IPS DF 19.7 (cell line): ENCODE measurements around the gene MLLT3.

Experiments used
- DNase-seq: peaks from one replicate; pipeline ENCODE4 v3.0.0-alpha.2; 2013; ENCODE audit warnings: low read depth, low spot score

The MLLT3 gene

DNA sequence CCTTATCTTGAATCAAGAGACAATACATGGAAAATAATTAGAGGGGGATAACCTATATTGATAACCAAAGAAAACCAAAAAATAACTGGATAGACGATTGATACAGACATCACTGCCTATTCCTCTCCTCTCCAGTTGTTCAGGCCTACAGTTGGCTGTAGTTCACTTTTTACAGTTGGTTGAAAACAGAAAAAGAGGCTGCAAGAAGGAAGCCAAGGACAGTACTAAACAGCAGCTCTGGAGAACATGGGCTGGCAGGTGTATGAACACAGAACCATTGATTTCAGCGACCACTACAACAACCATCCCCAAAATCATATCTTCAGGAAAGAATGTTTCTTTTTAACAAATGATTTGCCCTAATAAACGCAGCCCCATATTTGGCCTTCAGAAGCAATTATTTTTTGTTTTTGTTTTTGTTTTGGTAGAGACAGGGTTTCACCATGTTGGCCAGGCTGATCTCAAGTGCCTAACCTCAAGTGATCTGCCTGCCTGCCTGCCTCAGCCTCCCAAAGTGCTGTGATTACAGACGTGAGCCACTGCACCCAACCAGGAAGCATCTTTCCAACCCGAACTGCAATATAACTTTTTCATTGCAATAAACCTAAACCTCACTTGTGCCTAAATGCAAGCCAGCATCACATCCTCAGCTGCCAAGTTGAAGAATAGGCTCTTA, 64.3 kb downstream of the MLLT3 start:
- no peak for DNase-seq

DNA sequence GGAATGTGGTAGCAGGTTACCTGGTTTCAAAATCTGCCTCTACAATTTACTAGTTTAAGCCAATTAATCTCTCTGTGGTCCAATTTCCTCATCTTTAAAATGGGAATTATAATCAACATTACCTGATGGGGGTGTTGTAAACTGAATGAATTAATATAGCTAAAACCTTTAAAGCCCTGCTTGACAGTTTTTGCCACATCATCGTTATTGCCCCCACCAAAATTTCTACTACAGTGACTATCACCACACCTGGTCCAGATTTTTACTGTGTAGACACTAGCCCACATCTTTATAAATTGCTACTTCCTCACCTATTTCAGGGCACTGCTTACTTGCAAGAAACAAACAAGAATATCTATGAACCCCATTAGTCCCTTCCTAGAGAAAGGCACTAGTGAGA, 65.0 kb downstream of the MLLT3 start:
- no peak for DNase-seq

DNA sequence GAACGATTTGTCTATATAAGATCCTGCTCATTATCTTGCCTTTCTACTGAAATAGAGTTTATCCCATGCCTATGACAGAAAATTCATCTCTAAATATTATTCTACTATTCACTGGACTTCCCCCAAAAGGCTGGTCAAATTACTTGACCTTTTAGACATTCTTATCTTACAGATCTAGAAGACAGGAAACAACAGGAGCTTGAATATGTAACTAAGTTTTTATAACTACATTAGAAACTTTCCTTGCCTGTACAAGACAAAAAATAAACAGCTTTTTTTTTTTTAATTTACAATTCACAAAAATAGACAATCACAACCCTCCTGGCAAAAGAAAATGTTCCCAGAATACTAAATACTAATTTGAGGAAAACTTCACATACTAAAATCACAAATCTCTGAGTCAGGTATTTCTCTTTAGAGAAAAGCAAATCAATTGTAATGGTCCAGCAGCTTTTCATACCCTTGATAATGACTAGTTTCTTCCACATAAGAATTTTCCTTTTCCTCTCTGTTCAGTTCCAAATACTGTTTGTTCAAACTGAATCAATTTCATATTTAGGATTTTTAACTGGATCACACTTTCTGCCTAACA, 68.6 kb downstream of the MLLT3 start:
- DNase-seq, result no peak

DNA sequence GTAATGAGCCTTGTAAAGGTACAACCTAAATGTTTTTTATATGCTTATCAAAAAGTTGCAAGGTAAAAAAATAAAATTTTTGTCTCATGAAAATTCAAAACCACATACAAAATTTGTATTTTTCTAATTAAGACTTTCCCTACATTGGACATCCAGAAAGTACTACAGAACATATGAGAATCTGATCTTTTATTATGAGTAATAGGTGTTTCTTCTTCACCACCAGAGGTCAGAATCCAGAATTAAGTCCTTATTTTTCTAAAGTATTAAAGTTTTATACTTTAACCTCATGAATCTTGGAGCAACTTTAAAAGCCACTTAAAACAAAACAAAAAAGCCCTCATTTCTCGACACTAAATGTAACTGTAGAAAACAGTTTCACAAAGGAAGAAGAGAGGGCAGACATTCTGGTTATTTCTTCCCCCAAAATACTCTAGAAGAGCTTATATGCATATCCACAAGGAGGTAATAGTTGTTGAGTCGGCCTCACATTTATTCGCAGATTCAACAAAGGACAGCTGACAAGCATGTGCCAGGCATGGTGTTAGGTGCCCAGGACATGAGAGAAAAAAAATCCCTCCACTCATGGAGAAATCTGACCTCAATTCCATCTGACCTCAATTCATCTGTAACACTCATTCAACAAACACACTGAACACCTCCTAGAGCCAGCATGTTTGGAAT, 69.3 kb downstream of the MLLT3 start:
- DNase-seq, result no peak

DNA sequence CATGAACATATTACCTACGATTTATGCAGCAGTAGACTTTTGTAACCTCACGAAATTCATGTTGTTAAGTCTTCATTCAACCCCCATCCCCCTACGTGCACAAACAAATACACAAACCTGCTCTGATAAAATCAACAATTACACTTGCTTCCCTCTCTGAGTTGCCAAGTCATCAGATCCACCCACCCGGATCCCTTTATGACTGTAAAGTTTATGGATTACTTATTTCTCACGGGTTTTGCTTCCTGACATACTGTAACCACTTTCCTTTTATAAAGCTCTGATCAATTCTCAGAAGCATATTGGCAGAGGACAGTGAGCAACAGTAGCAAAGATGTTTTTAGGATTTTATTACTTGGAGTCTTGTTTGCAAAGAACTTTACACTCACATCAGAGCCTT, 70.5 kb downstream of the MLLT3 start:
- no peak for DNase-seq

DNA sequence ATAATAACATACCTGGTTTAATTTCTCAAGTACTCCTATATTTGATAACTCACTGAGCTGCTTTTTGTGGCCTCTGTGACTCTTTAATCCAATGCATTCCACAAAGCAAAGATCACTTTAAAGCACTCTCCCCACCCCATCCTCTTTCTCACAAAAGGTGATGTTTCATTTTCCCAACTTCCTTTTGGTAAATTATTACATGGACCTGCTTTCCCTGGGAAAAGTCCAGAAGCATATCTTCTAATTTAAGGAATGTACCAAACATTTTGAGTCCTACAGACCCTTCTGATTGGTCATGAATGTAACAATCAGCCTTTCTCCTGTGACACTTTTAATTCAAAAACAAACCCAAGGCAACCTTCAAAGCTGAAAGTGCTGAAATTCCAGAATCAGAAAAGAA, 71.1 kb downstream of the MLLT3 start:
- DNase-seq, result no peak

DNA sequence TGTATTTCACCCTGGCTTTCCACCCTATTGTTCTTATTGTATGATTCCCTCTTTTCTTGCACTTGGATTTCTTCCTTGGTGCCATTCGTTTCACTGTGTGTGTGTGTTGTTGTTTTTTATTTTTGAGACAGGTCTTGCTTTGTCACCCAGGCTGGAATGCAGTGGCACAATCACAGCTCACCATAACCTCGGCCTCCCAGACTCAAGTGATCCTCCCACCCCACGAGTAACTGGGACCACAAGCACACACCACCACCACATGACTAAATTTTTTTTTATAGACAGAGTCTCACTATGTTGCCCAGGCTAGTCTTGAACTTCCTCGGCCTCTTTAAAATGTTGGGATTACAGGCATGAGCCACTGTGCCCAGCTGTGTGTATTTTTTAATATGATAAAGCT, 72.0 kb downstream of the MLLT3 start:
- no peak for DNase-seq

DNA sequence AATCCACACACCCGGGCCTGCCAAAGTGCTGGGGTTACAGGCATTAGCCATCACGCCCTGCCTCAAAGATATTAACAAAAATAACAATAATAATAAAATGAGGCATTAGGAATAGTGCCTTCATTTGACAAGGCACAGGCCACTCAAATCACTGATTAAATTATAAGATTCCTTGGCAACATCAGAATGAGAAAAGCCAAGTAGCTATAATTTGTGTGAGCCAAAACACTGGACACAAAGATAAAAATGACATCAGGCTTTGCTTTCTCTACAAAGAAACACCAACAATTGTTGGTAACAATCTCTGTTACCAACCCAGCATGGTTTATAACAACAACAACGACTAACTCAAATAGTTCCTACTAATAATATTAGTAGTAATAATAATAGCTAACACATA, 73.2 kb downstream of the MLLT3 start:
- DNase-seq, result no peak

DNA sequence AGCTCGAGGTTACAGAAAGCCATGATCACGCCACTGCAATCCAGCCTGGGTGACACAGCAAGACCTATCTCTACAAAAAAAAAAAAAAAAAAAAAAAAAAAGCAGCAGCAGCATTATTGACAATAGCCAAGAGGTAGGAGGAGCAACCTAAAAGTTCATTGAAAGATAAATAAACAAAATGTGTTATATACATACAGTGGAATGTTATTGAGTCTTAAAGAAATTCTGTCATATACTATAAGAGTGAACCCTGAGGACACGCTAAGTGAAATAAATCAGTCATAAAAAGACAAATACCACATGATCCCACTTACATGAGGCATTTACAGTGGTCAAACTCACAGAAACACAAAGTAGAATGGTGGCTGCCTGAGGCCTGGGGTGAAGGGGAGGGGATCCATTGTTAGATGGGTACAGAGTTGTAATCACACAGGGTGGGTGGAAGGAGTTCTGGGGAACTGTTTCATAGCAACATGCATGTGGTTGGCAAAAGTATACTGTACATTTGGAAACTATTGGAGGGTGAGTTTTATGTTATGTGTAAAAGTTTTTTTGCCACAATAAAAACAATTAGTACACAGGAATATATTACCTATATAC, 77.2 kb downstream of the MLLT3 start:
- DNase-seq, result no peak

DNA sequence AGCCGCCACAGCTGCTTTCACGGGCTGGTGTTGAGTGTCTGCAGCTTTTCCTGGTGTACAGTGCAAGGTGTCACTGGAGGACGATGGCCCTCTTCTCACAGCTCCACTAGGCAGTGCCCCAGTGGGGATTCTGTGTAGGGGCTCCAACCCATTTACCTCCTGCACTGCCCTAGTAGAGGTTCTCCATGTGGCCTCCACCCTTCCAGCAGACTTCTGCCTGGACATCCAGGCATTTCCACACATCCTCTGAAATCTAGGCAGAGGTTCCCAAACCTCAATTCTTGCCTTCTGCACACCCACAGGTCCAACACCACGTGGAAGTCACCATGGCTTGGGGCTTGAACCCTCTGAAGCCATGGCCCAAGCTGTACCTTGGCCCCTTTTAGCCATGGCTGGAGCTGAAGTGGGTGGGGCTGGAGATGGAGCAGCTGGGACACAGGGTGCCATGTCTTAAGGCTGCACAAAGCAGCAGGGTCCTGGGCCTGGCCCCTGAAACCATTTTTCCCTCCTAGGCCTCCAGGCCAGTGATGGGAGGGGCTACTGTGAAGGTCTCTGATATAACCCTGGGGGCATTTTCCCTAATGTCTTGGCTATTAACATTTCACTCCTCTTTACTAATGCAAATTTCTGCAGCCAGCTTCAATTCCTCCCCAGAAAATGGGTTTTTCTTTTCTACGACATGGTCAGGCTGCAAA, 82.0 kb downstream of the MLLT3 start:
- no peak for DNase-seq

DNA sequence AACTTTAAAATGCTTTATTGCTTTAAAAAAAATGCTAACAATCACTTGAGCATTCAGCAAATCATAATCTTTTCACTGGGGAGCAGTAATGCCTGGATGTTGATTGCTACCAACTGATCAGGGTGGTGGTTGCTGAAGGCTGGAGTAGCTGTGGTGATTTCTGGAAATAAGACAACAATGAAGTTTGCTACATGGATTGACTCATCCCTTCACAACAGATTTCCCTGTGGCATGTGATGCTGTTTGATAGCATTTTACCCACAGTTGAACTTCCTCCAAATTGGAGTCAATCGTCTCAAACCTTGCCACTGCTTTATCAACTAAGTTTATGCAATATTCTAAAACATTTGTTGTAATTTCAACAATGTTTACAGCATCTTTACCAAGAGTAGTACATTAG, 83.3 kb downstream of the MLLT3 start:
- no peak for DNase-seq

DNA sequence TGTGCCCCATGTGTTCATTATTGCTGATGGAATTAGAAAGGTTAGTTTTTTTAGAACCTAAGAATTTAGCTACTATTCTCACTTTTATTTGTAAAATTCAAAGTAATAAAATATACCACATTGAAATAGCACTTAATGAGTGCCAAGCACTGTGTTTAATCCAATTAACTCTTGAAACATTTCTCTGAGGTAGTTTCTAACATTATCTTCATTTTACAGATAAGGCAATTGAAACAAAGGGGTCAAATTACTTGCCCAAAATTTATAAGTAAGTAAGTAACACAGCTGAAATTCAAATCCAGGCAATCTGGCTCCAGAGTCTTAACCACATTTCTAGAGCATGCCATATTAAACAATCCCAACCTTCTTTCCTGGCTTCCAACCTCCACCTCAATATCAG, 84.2 kb downstream of the MLLT3 start:
- no peak for DNase-seq

DNA sequence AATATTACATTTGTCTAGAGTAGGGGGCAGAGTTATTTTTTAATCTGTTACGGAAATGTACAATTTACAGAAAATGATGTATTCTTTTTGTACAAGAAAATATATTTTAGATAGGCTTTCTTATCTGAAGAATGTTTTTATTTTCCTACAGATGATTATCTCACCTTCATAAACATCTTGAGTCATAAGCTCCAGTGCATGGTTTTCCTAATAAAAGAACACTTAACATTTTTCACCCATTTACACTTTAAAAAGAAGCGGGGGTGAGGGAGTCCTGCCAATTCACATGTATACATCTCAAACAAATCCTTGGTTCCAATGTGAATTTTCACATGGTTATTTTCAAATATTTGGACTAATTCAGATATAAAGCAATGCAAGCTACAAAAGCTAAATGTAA, 85.0 kb downstream of the MLLT3 start:
- no peak for DNase-seq

DNA sequence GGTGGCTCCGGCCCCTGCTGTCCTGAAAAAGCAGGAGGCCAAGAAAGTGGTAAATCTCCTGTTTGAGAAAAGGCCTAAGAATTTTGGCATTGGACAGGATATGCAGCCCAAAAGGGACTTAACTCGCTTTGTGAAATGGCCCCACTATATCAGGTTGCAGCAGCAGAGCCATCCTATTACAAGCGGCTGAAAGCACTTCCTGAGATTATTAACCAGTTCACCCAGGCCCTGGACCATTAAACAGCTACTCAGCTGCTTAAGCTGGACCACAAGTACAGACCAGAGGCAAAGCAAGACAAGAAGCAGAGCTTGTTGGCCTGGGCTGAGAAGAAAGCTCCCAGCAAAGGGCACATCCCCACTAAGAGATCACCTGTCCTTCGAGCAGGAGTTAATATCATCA, 89.7 kb downstream of the MLLT3 start:
- DNase-seq, result no peak

DNA sequence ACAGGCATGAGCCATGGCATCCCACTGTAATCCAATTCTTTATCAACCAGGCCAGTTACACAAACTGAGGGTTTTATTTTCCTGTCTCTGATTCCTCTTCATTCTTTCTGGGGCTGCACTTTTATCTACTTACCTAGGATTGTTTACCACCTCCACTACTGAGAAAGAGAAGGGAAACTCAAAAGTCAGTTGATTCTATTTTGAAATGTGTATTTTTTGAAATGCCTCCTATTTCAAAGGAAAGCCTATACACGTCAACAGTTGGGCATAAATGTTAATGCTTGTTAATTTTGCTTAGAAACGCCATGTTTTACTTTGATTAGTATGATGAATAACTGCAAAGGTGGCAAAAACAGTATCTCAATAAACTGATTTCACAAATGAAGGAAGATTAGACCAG, 92.5 kb downstream of the MLLT3 start:
- DNase-seq, result no peak

DNA sequence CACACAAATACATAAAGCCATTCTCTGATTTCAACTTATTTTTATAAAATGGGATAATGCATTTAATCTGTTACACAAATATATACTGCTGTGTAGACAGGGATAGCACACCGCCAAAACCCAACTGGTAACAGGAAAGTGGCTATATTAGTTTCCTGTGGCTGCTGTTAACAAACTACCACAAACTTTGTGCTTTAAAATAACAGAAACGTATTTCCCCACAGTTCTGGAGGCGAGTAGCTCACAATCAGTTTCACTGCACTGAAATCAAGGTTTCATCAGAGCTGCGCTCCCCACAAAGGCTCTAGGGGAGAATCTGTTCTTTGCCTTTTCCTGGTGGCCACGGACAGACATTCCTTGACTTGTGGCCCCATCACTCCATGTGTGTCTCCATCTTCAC, 94.0 kb downstream of the MLLT3 start:
- no peak for DNase-seq

DNA sequence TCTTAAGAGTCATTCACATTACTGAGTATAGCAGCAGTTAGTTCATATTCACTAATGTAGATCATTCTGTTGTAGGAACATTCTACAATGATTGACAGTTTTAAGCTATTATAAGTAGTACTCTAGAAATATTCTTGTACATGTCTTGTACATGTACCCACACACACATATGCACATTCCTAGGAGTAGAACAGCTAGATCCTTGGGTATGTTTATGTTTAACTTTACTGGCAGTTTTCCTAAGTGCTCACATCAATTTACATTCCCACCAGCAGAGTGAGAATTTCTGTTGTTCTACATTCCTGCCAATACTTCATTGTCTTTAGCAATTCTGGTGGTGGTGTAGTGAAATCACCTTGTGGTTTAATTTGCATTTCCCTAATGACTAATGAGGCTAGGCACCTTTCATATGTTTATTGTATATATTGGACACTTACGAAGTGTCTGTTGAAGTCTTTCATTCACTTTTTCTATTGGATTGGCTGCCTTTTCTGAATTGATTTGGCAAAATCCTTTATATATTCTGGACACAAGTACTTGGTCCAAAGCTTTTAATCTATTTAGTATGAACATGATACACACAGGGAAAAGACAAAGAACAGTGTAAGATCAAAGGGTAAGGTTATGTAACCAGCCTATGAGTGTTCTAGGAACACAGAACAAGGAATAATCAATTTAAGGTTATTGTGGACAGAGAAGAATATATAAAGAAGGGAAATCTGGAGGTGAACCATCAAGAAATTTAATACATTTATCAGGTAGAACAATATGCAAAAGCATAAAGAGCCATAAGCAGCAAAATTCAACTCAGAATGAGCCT, 95.6 kb downstream of the MLLT3 start:
- DNase-seq, result peak; percentile 7

DNA sequence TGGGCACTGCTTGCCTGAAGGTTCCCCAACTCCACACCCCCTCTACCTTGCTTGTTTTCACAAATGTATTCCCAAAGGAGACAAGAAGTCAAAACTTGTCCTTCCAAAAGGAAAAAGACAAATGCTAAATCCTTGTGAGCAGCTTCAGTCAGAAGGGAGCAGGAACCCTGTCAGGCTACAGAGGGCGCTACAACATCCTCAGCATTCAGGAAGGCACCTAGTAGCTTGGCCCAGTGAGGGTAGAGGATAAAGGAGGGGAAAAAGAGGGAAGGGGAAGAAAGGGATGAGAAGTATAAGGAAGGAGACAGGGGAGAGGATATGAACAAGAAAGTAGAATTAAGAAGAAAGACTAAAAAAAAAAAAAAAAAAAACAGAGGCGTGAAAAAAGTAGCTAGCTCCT, 97.5 kb downstream of the MLLT3 start:
- DNase-seq, result peak; percentile 38

DNA sequence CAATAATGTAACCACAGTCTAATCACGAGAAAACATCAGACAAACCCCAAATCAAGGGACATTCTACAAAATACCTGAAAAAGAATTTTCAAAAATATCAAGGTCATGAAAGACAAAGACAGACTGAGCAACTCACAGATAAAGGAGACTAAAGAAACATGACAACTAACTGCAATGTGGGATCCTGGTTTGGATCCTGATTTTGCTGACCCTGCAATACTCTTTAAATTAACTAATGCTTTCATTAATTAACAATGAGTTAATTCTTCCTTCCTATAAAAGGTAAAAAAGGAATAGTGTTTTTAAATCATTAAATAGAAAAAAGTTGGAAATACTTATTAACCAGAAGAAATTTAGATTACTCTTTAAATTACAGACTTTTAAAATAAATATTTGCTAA, 103.6 kb downstream of the MLLT3 start:
- no peak for DNase-seq

DNA sequence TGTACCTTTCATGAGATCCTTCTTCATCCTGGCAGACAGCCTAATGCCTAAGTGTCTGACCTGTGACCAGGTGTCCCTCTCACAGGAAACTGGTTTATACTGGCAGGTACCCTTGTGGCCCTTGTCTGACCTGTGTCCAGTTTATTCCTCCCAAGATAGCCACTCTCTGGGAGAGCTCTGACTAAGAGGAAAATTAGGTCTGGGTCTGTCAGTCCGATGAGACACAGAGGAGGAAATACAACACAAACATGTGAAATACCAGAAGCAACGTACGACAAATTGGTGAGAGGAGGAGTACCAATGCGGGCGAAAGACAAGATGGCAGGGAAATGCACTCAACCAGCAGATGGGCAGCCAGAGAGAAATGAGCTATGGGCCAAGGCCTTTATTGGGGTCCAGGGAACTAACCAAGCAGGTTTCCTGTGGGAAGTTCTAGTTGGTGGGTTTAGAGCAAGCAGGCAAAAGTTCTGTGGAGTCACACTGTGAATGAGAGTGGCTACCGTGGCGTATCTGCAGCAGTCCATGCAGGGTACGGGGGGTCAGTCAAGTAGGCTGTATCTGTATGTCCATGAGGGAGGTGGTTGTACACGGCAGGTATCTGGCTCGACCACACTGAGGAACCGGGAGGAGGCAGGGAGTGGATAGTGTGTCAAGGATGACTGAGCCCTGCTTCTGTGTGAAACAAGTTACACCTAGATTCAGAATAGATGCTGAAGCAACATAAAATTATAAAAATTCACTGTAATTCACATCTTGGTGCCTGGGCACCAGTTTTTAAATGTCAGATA, 109.0 kb downstream of the MLLT3 start:
- DNase-seq, result no peak

DNA sequence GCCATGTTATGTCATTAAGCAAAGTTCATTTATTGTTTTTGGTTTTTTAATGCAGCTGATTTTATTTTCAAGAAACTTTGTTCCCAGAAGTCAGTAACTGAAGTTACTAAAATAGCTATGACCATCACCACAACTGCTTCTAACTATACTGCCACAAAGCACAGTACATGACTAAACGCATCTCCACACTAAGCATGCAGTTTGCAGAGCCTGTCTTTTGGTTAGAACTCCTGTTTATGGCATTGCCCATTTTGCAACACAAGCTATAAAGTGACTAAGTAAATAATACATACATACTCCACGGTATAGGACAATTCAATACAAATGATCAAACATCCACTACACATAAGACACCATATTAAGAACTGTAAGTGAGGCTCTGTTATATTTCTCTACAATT, 109.7 kb downstream of the MLLT3 start:
- DNase-seq, result no peak
